Neural progenitor cell (in vitro differentiated cells): ENCODE data around the gene CPEB1. TPM values are rescaled to one million over a fixed set of nuclear protein-coding genes. Genes with fewer than 3 reads are reported as not detected.

Experiments
- DNase-seq: peaks from one replicate; pipeline ENCODE4 v3.0.0-alpha.2; 2016; ENCODE audit warnings: low spot score
- H2AFZ ChIP-seq: fragments of 200-600 bp; sonication (generic); replicated peaks from 2 replicates; pipeline ENCODE4 v1.6.1; 2016; ENCODE audit warnings: antibody characterized with exemption
- H3F3A ChIP-seq: fragments of 200-600 bp; sonication (generic); 2 replicates; pipeline ENCODE4 v1.6.1; 2016; ENCODE audit warnings: antibody characterized with exemption, low read depth
- H3K27ac ChIP-seq: fragments of 200-600 bp; sonication (generic); 2 replicates; pipeline ENCODE4 v1.5.1; 2016; ENCODE audit warnings: mild to moderate bottlenecking
- H3K27me3 ChIP-seq: fragments of 200-600 bp; sonication (generic); 2 replicates; pipeline ENCODE4 v1.6.1; 2016; ENCODE audit warnings: mild to moderate bottlenecking, moderate library complexity
- H3K36me3 ChIP-seq: fragments of 200-600 bp; sonication (generic); 2 replicates; pipeline ENCODE4 v1.5.1; 2016
- H3K4me1 ChIP-seq: fragments of 200-600 bp; sonication (generic); 2 replicates; pipeline ENCODE4 v1.6.1; 2016; ENCODE audit warnings: mixed run types
- H3K4me2 ChIP-seq: fragments of 200-600 bp; sonication (generic); 2 replicates; pipeline ENCODE4 v1.6.1; 2016
- H3K4me3 ChIP-seq: fragments of 200-600 bp; sonication (generic); 2 replicates; pipeline ENCODE4 v1.5.1; 2016
- H3K79me2 ChIP-seq: fragments of 200-600 bp; sonication (generic); 2 replicates; pipeline ENCODE4 v1.6.1; 2016; ENCODE audit warnings: low read depth
- H3K9ac ChIP-seq: fragments of 200-600 bp; sonication (generic); 2 replicates; pipeline ENCODE4 v1.6.1; 2016
- H3K9me3 ChIP-seq: fragments of 200-600 bp; sonication (generic); 2 replicates; pipeline ENCODE4 v1.5.1; 2016; ENCODE audit warnings: low read depth
- H4K20me1 ChIP-seq: fragments of 200-600 bp; sonication (generic); 2 replicates; pipeline ENCODE4 v1.6.1; 2016; ENCODE audit warnings: low read depth
- H3K27ac Mint-ChIP-seq: 3 replicates; pipeline ENCODE4 v1.8.0; 2021; ENCODE audit warnings: mixed read lengths
- H3K27me3 Mint-ChIP-seq: 2 replicates; pipeline ENCODE4 v1.8.0; 2022; ENCODE audit warnings: low read depth, mild to moderate bottlenecking, inconsistent platforms, moderate library complexity, mixed read lengths; ENCODE audit not compliant: insufficient read depth
- H3K36me3 Mint-ChIP-seq: 3 replicates; pipeline ENCODE4 v1.8.0; 2021; ENCODE audit warnings: mixed read lengths
- H3K4me1 Mint-ChIP-seq: 3 replicates; pipeline ENCODE4 v1.8.0; 2021; ENCODE audit warnings: mixed read lengths
- H3K4me3 Mint-ChIP-seq: 3 replicates; pipeline ENCODE4 v1.8.0; 2021; ENCODE audit warnings: mild to moderate bottlenecking, moderate library complexity, mixed read lengths
- H3K9me3 Mint-ChIP-seq: 3 replicates; pipeline ENCODE4 v1.8.0; 2020; ENCODE audit warnings: mixed read lengths
- CTCF ChIP-seq: fragments of 200-600 bp; sonication (generic); IDR thresholded peaks from 2 replicates; pipeline ENCODE4 v1.5.1; 2017; ENCODE audit warnings: antibody characterized with exemption, mild to moderate bottlenecking
- EZH2 ChIP-seq: fragments of 200-600 bp; sonication (generic); IDR thresholded peaks from 2 replicates; pipeline ENCODE4 v1.6.1; 2017; ENCODE audit warnings: antibody characterized with exemption, mild to moderate bottlenecking, moderate library complexity
- EZH2phosphoT487 ChIP-seq: fragments of 200-600 bp; sonication (generic); IDR thresholded peaks from 2 replicates; pipeline ENCODE4 v1.6.1; 2017; ENCODE audit warnings: antibody characterized with exemption
- total RNA-seq: library from RNA; depleted of rRNA; stranded (reverse); fragments of >200 nt; gene quantifications from 2 replicates; pipeline ENCODE4 v1.2.3, GENCODE V29; 2015; ENCODE audit warnings: low replicate concordance

CPEB1 gene
- total RNA-seq, 1 donor from 2014 or later, result 2.1 TPM

GRCh38 chr15:82599862-82600261, 47.3 kb downstream of the CPEB1 start:
- H3K4me2 ChIP-seq, result no peak overlapping the region
- DNase-seq, result no peak
- no peaks in the 10 kb centered on the region for H3K4me1 ChIP-seq
- no peaks in the 10 kb centered on the region for H4K20me1 ChIP-seq
- no peak for TF ChIP-seq CTCF
- no peak for TF ChIP-seq EZH2
- TF ChIP-seq EZH2phosphoT487, result no peak
- no peaks in the 10 kb centered on the region for H3K27me3 ChIP-seq
- no peaks in the 10 kb centered on the region for H3F3A ChIP-seq
- H3K79me2 ChIP-seq, result no peaks in the 10 kb centered on the region
- Mint-ChIP-seq H3K27ac (no peak overlapping the region), H3K4me1 (no peaks in the 10 kb centered on the region), H3K27me3 (no peaks in the 10 kb centered on the region), H3K36me3 (no peaks in the 10 kb centered on the region), H3K9me3 (no peaks in the 10 kb centered on the region), H3K4me3 (no peak overlapping the region)
- H3K9ac ChIP-seq, result no peak overlapping the region
- H3K4me3 ChIP-seq, result no peak overlapping the region
- no peaks in the 10 kb centered on the region for H3K9me3 ChIP-seq
- no peaks in the 10 kb centered on the region for H3K36me3 ChIP-seq
- no peak overlapping the region for H2AFZ ChIP-seq
- H3K27ac ChIP-seq, result no peak overlapping the region

- no peak overlapping the region for H3K4me3 Mint-ChIP-seq
- H3K4me1 ChIP-seq, result no peaks in the 10 kb centered on the region
- no peaks in the 10 kb centered on the region for H3F3A ChIP-seq
- no peaks in the 10 kb centered on the region for H4K20me1 ChIP-seq
- no peak overlapping the region for H2AFZ ChIP-seq
- H3K79me2 ChIP-seq, result no peaks in the 10 kb centered on the region
- H3K4me1 Mint-ChIP-seq, result no peaks in the 10 kb centered on the region
- peaks cover 3% of the 10 kb centered on the region for H3K27me3 Mint-ChIP-seq
- no peak overlapping the region for H3K27ac Mint-ChIP-seq
- H3K4me2 ChIP-seq, result no peak overlapping the region
- no peaks in the 10 kb centered on the region for H3K36me3 Mint-ChIP-seq
- no peak for DNase-seq
- TF ChIP-seq CTCF (no peak), EZH2 (no peak), EZH2phosphoT487 (no peak)
- no peaks in the 10 kb centered on the region for H3K27me3 ChIP-seq
- no peaks in the 10 kb centered on the region for H3K36me3 ChIP-seq
- H3K27ac ChIP-seq, result no peak overlapping the region
- H3K9me3 Mint-ChIP-seq, result no peaks in the 10 kb centered on the region
- H3K9me3 ChIP-seq, result no peaks in the 10 kb centered on the region
- no peak overlapping the region for H3K9ac ChIP-seq
- H3K4me3 ChIP-seq, result no peak overlapping the region
Measured at GRCh38 chr15:82597815-82598214, 49.3 kb downstream of the CPEB1 start.

GRCh38 chr15:82595766-82596165, 51.4 kb downstream of the CPEB1 start:
- H3K4me3 ChIP-seq, result no peak overlapping the region
- Mint-ChIP-seq H3K36me3 (no peaks in the 10 kb centered on the region), H3K27me3 (peaks cover 3% of the 10 kb centered on the region), H3K4me1 (peaks cover 2% of the 10 kb centered on the region), H3K9me3 (no peaks in the 10 kb centered on the region), H3K4me3 (no peak overlapping the region), H3K27ac (no peak overlapping the region)
- peak; percentile 38 for DNase-seq
- H3K4me1 ChIP-seq, result no peaks in the 10 kb centered on the region
- no peaks in the 10 kb centered on the region for H4K20me1 ChIP-seq
- H3K36me3 ChIP-seq, result no peaks in the 10 kb centered on the region
- no peak overlapping the region for H3K9ac ChIP-seq
- no peaks in the 10 kb centered on the region for H3K27me3 ChIP-seq
- H3F3A ChIP-seq, result no peaks in the 10 kb centered on the region
- no peak for TF ChIP-seq CTCF
- no peak for TF ChIP-seq EZH2phosphoT487
- no peak for TF ChIP-seq EZH2
- no peak overlapping the region for H3K4me2 ChIP-seq
- no peak overlapping the region for H3K27ac ChIP-seq
- no peak overlapping the region for H2AFZ ChIP-seq
- no peaks in the 10 kb centered on the region for H3K9me3 ChIP-seq
- no peaks in the 10 kb centered on the region for H3K79me2 ChIP-seq

GRCh38 chr15:82595203-82595602, 52.0 kb downstream of the CPEB1 start:
- H3K79me2 ChIP-seq, result no peaks in the 10 kb centered on the region
- no peaks in the 10 kb centered on the region for H3K9me3 ChIP-seq
- H3K27me3 ChIP-seq, result no peaks in the 10 kb centered on the region
- Mint-ChIP-seq H3K4me3 (no peak overlapping the region), H3K36me3 (no peaks in the 10 kb centered on the region), H3K27me3 (peaks cover 3% of the 10 kb centered on the region), H3K27ac (no peak overlapping the region), H3K9me3 (no peaks in the 10 kb centered on the region), H3K4me1 (peaks cover 2% of the 10 kb centered on the region)
- no peak overlapping the region for H3K4me2 ChIP-seq
- DNase-seq, result no peak
- H3K27ac ChIP-seq, result no peak overlapping the region
- no peaks in the 10 kb centered on the region for H3F3A ChIP-seq
- H3K4me3 ChIP-seq, result no peak overlapping the region
- H3K4me1 ChIP-seq, result no peaks in the 10 kb centered on the region
- no peak for TF ChIP-seq EZH2phosphoT487
- TF ChIP-seq CTCF, result no peak
- TF ChIP-seq EZH2, result no peak
- no peak overlapping the region for H3K9ac ChIP-seq
- H2AFZ ChIP-seq, result no peak overlapping the region
- H4K20me1 ChIP-seq, result no peaks in the 10 kb centered on the region
- H3K36me3 ChIP-seq, result no peaks in the 10 kb centered on the region
